Left hindlimb (tissue), 1 donor: ENCODE measurements around the gene PPP1R12B.
"Not testable (repeated sequence)": the region's sequence is repeated elsewhere in the genome, so short reads cannot be mapped to it uniquely, and the experiment has no call there.

Experiments used
- DNase-seq: peaks from one replicate; pipeline ENCODE4 v3.0.0-alpha.2; 2018

The PPP1R12B gene

DNA sequence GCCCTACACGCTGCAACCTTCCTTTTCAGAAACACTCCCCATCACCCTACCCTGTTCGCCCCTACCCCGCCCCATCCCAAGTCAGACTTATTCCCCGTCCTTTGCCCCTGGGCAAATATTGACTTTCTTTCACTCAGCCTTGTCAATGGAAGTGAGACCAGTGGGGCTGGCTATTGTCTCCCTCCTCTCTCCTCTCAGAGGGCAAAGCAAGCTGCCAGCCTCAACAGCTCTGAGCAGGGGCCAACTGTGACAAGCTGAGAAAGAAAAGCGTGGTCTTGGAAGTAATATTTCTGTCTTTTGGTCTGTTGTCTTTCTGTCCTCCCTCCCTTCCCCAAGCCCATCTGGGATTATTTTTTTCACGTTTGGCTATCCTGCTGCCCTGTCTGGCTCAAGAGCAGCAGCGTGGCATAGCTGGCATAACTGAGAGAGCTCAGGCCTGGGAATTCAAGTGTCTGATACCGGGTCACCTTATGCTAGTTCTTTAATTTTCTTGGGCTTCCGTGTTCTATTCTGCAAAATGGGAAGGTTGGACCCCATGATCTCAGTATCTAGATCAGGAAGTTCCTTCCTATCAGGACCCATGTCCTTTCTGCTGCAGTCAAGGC, 290.3 kb downstream of the PPP1R12B start:
- not testable (repeated sequence) for DNase-seq

DNA sequence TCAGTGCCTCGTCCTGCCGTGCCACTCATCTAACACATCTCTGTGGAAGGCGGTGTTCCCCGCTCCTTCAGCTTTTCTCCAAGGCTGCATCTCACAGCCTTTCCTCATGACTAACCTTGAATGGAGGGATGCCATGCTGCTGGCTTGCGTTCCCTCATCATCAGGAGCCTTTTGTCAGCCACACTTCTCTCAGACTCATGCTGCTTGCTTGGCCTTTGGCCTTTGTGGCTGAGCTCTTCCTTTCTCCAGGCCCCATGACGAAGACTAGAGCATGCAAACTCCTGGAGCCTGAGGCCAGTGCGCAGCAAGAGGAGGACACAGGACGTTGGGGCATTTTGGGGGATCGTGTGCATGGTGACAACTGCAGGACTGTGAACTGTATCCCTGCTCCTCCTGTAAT, 291.0 kb downstream of the PPP1R12B start:
- no peak for DNase-seq

DNA sequence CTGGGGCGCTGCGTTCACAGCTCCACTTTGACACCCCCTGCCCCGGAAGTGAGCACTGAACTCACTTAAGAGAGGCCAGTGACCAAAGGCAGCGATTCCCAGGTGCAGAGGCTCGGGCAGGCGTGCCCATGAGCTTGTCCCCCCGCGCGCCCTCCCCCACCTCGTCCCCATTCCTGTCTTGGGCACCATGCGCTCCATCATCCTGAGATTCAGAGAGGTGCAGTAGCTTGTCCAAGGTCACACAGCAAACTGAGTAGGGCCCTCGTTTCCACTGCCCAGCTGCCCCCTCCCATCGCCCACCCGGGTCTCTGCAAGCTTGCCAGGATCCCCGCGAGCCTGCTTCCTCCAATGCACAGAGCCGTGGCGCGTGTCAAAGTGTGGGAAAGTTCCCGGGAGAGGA, 293.7 kb downstream of the PPP1R12B start:
- DNase-seq, result no peak
